Neuronal stem cell (in vitro differentiated cells): ENCODE data around the gene LINC01488.

ENCODE experiments used
- DNase-seq: peaks from one replicate; pipeline ENCODE4 v3.0.0-alpha.2; 2013; ENCODE audit warnings: low spot score
- H2AFZ ChIP-seq: one replicate; pipeline ENCODE4 v1.6.1; 2013; ENCODE audit warnings: mild to moderate bottlenecking, low read length, inconsistent platforms
- H2AK5ac ChIP-seq: 2 replicates; pipeline ENCODE4 v1.6.1; 2013; ENCODE audit warnings: low read depth, mild to moderate bottlenecking, inconsistent platforms, low read length, moderate library complexity, mixed read lengths
- H2BK120ac ChIP-seq: 2 replicates; pipeline ENCODE4 v1.6.1; 2013; ENCODE audit warnings: low read depth, mild to moderate bottlenecking, inconsistent platforms, low read length, moderate library complexity, mixed read lengths
- H2BK12ac ChIP-seq: one replicate; pipeline ENCODE4 v1.6.1; 2013; ENCODE audit warnings: low read length, inconsistent platforms
- H2BK15ac ChIP-seq: 2 replicates; pipeline ENCODE4 v1.6.1; 2013; ENCODE audit warnings: mild to moderate bottlenecking, low read length, inconsistent platforms, mixed read lengths
- H2BK5ac ChIP-seq: one replicate; pipeline ENCODE4 v1.6.1; 2013; ENCODE audit warnings: inconsistent platforms, mild to moderate bottlenecking, low read length, moderate library complexity
- H3K14ac ChIP-seq: one replicate; pipeline ENCODE4 v1.6.1; 2013; ENCODE audit warnings: low read length, inconsistent platforms
- H3K18ac ChIP-seq: 2 replicates; pipeline ENCODE4 v1.6.1; 2013; ENCODE audit warnings: low read length, inconsistent platforms
- H3K23ac ChIP-seq: 2 replicates; pipeline ENCODE4 v1.6.1; 2013; ENCODE audit warnings: low read depth, mild to moderate bottlenecking, mixed read lengths, low read length, inconsistent platforms; ENCODE audit not compliant: poor library complexity
- H3K27ac ChIP-seq: replicated peaks from 3 replicates; pipeline ENCODE4 v1.5.1; 2013; ENCODE audit warnings: low read length, inconsistent platforms
- H3K27me3 ChIP-seq, 3 experiments: 2 replicates each; pipeline ENCODE4 v1.6.1; 2013; ENCODE audit warnings: low read length in 3 of 3, mild to moderate bottlenecking in 2 of 3, inconsistent platforms in 1 of 3, low read depth in 1 of 3, mixed read lengths in 1 of 3, moderate library complexity in 1 of 3; ENCODE audit not compliant: control insufficient read depth in 3 of 3, insufficient read depth in 3 of 3
- H3K36me3 ChIP-seq, 2 donors: replicated peaks in 1 of 2; 2 replicates each; pipeline ENCODE4 v1.6.1; 2013; ENCODE audit warnings: low read length in 2 of 2; ENCODE audit not compliant: control insufficient read depth in 2 of 2, insufficient read depth in 2 of 2
- H3K4ac ChIP-seq: 2 replicates; pipeline ENCODE4 v1.6.1; 2013; ENCODE audit warnings: inconsistent platforms, mild to moderate bottlenecking, low read length, moderate library complexity
- H3K4me1 ChIP-seq, 2 donors: 1 replicate in 1 of 2; 2 replicates in 1 of 2; pipeline ENCODE4 v1.6.1; 2013; ENCODE audit warnings: low read length in 2 of 2, low read depth in 1 of 2; ENCODE audit not compliant: control insufficient read depth in 2 of 2, insufficient read depth in 1 of 2
- H3K4me2 ChIP-seq: one replicate; pipeline ENCODE4 v1.6.1; 2013; ENCODE audit warnings: mild to moderate bottlenecking, low read length, inconsistent platforms; ENCODE audit not compliant: insufficient read depth, poor library complexity, severe bottlenecking
- H3K4me3 ChIP-seq, 2 donors: 2 replicates each; pipeline ENCODE4 v1.5.1; 2013; ENCODE audit warnings: low read length in 2 of 2, mild to moderate bottlenecking in 2 of 2, inconsistent platforms in 1 of 2, moderate library complexity in 1 of 2
- H3K79me1 ChIP-seq: one replicate; pipeline ENCODE4 v1.6.1; 2013; ENCODE audit warnings: low read depth, mild to moderate bottlenecking, inconsistent platforms, low read length, moderate library complexity
- H3K9ac ChIP-seq: one replicate; pipeline ENCODE4 v1.6.1; 2013; ENCODE audit warnings: mild to moderate bottlenecking, low read depth, low read length, inconsistent platforms; ENCODE audit not compliant: poor library complexity
- H3K9me3 ChIP-seq, 2 donors: replicated peaks in 1 of 2; 2 replicates each; pipeline versions ENCODE3 to v1.6.1; 2013; ENCODE audit warnings: low read length in 2 of 2, mild to moderate bottlenecking in 2 of 2, inconsistent platforms in 1 of 2, low read depth in 1 of 2, mixed read lengths in 1 of 2, moderate library complexity in 1 of 2; ENCODE audit not compliant: control insufficient read depth in 2 of 2, insufficient read depth in 1 of 2
- H4K8ac ChIP-seq: one replicate; pipeline ENCODE4 v1.6.1; 2013; ENCODE audit warnings: low read depth, mild to moderate bottlenecking, inconsistent platforms, low read length, moderate library complexity
- H4K91ac ChIP-seq: one replicate; pipeline ENCODE4 v1.6.1; 2013; ENCODE audit warnings: low read length, low read depth, mild to moderate bottlenecking, inconsistent platforms; ENCODE audit not compliant: poor library complexity
- WGBS, 2 donors: extraction: QIAGEN DNeasy Blood & Tissue Kit; methylation state at CpG; one replicate each; pipeline ENCODE4 v1.1.7; 2013; ENCODE audit warnings: missing lambda C conversion rate in 2 of 2, mixed read lengths in 1 of 2; ENCODE audit not compliant: insufficient read length in 2 of 2, insufficient replicate concordance in 1 of 2; ENCODE audit errors: extremely low coverage in 2 of 2; 5-methylcytosine and 5-hydroxymethylcytosine counted together

The LINC01488 gene

GRCh38 chr11:69462106-69462951, 19.1 kb upstream of the LINC01488 start:
- H3K14ac ChIP-seq, result no peak overlapping the region
- peaks cover 0 to 11% (median 0%) of the 10 kb centered on the region in 3 experiments for H3K27me3 ChIP-seq
- no peak overlapping the region for H2BK15ac ChIP-seq
- no peak overlapping the region for H3K4ac ChIP-seq
- no CpG with 5 or more reads among the region's 19 CpGs for WGBS, 2 donors
- H2BK120ac ChIP-seq, result no peak overlapping the region
- H3K27ac ChIP-seq, result no peak overlapping the region
- H3K18ac ChIP-seq, result peak overlapping the region; percentile 20
- no peak overlapping the region for H3K9ac ChIP-seq
- no peak overlapping the region for H3K23ac ChIP-seq
- H3K36me3 ChIP-seq, result no peaks in the 10 kb centered on the region
- no peak overlapping the region for H3K4me2 ChIP-seq
- no peak overlapping the region for H4K8ac ChIP-seq
- no peak overlapping the region for H2AFZ ChIP-seq
- H3K9me3 ChIP-seq, result no peaks in the 10 kb centered on the region
- no peak overlapping the region for H3K4me3 ChIP-seq
- no peak overlapping the region for H2BK5ac ChIP-seq
- H3K4me1 ChIP-seq, result peaks cover 6 to 11% of the 10 kb centered on the region in 2 donors
- no peak overlapping the region for H2BK12ac ChIP-seq
- DNase-seq, result no peak
- no peaks in the 10 kb centered on the region for H3K79me1 ChIP-seq
- no peak overlapping the region for H4K91ac ChIP-seq
- peak overlapping the region; percentile 36 for H2AK5ac ChIP-seq

GRCh38 chr11:69463181-69463994, 18.1 kb upstream of the LINC01488 start:
- H2BK5ac ChIP-seq, result no peak overlapping the region
- H2AFZ ChIP-seq, result no peak overlapping the region
- H4K8ac ChIP-seq, result no peak overlapping the region
- H2BK12ac ChIP-seq, result no peak overlapping the region
- H3K4me1 ChIP-seq, result peaks cover 6 to 12% of the 10 kb centered on the region in 2 donors
- no peak overlapping the region for H2BK120ac ChIP-seq
- H3K9ac ChIP-seq, result no peak overlapping the region
- no peak overlapping the region for H3K4me2 ChIP-seq
- H3K79me1 ChIP-seq, result no peaks in the 10 kb centered on the region
- no peak overlapping the region for H3K4me3 ChIP-seq
- no peak for DNase-seq
- H3K23ac ChIP-seq, result no peak overlapping the region
- no peaks in the 10 kb centered on the region for H3K9me3 ChIP-seq
- H3K27me3 ChIP-seq, result peaks cover 0 to 11% (median 0%) of the 10 kb centered on the region in 3 experiments
- peak overlapping the region; percentile 83 for H2AK5ac ChIP-seq
- WGBS, 2 donors, result no CpG with 5 or more reads among the region's 14 CpGs
- H3K18ac ChIP-seq, result peak overlapping the region; percentile 77
- H4K91ac ChIP-seq, result no peak overlapping the region
- peak overlapping the region; percentile 71 for H2BK15ac ChIP-seq
- H3K4ac ChIP-seq, result no peak overlapping the region
- H3K14ac ChIP-seq, result no peak overlapping the region
- H3K36me3 ChIP-seq, result no peaks in the 10 kb centered on the region
- no peak overlapping the region for H3K27ac ChIP-seq

- Histone ChIP-seq H3K4me2 (no peak overlapping the region), H2BK120ac (no peak overlapping the region), H2BK5ac (no peak overlapping the region), H3K23ac (no peak overlapping the region), H4K91ac (no peak overlapping the region), H3K4me1 (peaks cover 6 to 12% of the 10 kb centered on the region in 2 donors), H2AFZ (no peak overlapping the region), H3K9me3 (no peaks in the 10 kb centered on the region), H3K4me3 (no peak overlapping the region), H2BK12ac (no peak overlapping the region), H2BK15ac (peak overlapping the region; percentile 71), H3K9ac (no peak overlapping the region), H3K36me3 (no peaks in the 10 kb centered on the region), H3K4ac (no peak overlapping the region), H3K18ac (peak overlapping the region; percentile 77), H3K27ac (no peak overlapping the region), H3K79me1 (no peaks in the 10 kb centered on the region), H3K14ac (no peak overlapping the region), H2AK5ac (peak overlapping the region; percentile 83), H3K27me3 (peaks cover 0 to 11% (median 0%) of the 10 kb centered on the region in 3 experiments), H4K8ac (no peak overlapping the region)
- WGBS, 2 donors, result no CpG with 5 or more reads among the region's 16 CpGs
- no peak for DNase-seq
Measured at GRCh38 chr11:69463995-69464960, 17.2 kb upstream of the LINC01488 start.
